NT2/D1 (cell line): ENCODE data around the gene RETSAT.

Experiments
- YY1 ChIP-seq: IDR thresholded peaks from 2 replicates; pipeline ENCODE4 v1.6.1; 2011; ENCODE audit not compliant: insufficient read length, insufficient read depth
- ZNF274 ChIP-seq: IDR thresholded peaks from 2 replicates; pipeline ENCODE4 v1.6.1; 2011; ENCODE audit warnings: mild to moderate bottlenecking, low read depth, low read length

DNA sequence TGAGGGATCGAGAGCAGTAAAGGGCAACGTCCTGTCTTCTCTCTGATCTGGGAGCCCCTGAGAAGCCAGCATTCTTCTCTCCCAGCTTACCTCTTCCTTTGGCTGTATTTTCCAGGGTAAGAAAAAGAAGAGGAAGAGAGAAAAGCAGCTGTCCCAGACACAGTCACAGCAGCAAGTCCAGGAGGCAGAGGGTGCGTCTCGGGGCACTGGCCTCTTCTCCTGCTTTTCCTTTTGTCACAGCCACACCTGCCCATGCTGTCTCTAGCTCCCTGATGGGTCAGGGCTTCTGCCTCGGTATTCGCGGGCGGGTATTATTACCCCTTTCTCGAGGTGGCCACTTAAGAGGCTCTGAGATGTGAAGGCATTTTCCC is 46.8 kb downstream of the RETSAT start:
- TF ChIP-seq ZNF274 (no peak), YY1 (no peak)
